ENCODE measurements around the gene NCOA7.

The NCOA7 gene

GRCh38 chr6:125829433-125829832 lies 38.7 kb downstream of the NCOA7 start:
- TF ChIP-seq EZH2 (IDR thresholded peaks at IDR 0.05) (no peak), POLR2AphosphoS5 (IDR thresholded peaks at IDR 0.05; ENCODE audit: borderline replicate concordance, low read depth, low read length) (no peak), FOXP2 (optimal IDR thresholded peaks at IDR 0.05; ENCODE audit: control extremely low read depth, extremely low read length, insufficient read depth) (no peak)
- H3K27ac ChIP-seq: no peak overlapping the region
- no peaks in the 10 kb centered on the region for H3K9me3 ChIP-seq (ENCODE audit: low read depth, low read length)
- no peak overlapping the region for H3K4me3 ChIP-seq
- no peak overlapping the region for H3K9ac ChIP-seq (ENCODE audit: insufficient read length)
- no peak for DNase-seq (ENCODE audit: low read depth, low spot score)
- H3K36me3 ChIP-seq (ENCODE audit: insufficient read depth, low read length): no peaks in the 10 kb centered on the region

GRCh38 chr6:125831659-125832058 lies 40.9 kb downstream of the NCOA7 start:
- Histone ChIP-seq H3K9ac (ENCODE audit: insufficient read length) (no peak overlapping the region), H3K4me3 (no peak overlapping the region), H3K36me3 (ENCODE audit: insufficient read depth, low read length) (no peaks in the 10 kb centered on the region), H3K27ac (no peak overlapping the region), H3K9me3 (ENCODE audit: low read depth, low read length) (no peaks in the 10 kb centered on the region)
- DNase-seq (ENCODE audit: low read depth, low spot score): no peak
- TF ChIP-seq FOXP2 (optimal IDR thresholded peaks at IDR 0.05; ENCODE audit: control extremely low read depth, extremely low read length, insufficient read depth) (no peak), EZH2 (IDR thresholded peaks at IDR 0.05) (no peak)

- DNase-seq (ENCODE audit: low read depth, low spot score): no peak
These were observed 41.8 kb downstream of the NCOA7 start for GRCh38 chr6:125832391-125833117.

GRCh38 chr6:125834348-125834747 lies 43.6 kb downstream of the NCOA7 start:
- Histone ChIP-seq H3K9me3 (ENCODE audit: low read depth, low read length) (no peaks in the 10 kb centered on the region), H3K9ac (ENCODE audit: insufficient read length) (no peak overlapping the region), H3K36me3 (ENCODE audit: insufficient read depth, low read length) (no peaks in the 10 kb centered on the region), H3K4me3 (no peak overlapping the region), H3K27ac (no peak overlapping the region)
- TF ChIP-seq EZH2 (IDR thresholded peaks at IDR 0.05) (no peak), POLR2AphosphoS5 (IDR thresholded peaks at IDR 0.05; ENCODE audit: borderline replicate concordance, low read depth, low read length) (no peak), FOXP2 (optimal IDR thresholded peaks at IDR 0.05; ENCODE audit: control extremely low read depth, extremely low read length, insufficient read depth) (no peak)
- DNase-seq (ENCODE audit: low read depth, low spot score): no peak

More at GRCh38 chr6:125832391-125833117, 41.8 kb downstream of the NCOA7 start:
- no peak overlapping the region for H3K9ac ChIP-seq (ENCODE audit: insufficient read length)
- no peak overlapping the region for H3K4me3 ChIP-seq
- no peaks in the 10 kb centered on the region for H3K36me3 ChIP-seq (ENCODE audit: insufficient read depth, low read length)
- H3K9me3 ChIP-seq (ENCODE audit: low read depth, low read length): no peaks in the 10 kb centered on the region
- TF ChIP-seq EZH2 (IDR thresholded peaks at IDR 0.05) (no peak), FOXP2 (optimal IDR thresholded peaks at IDR 0.05; ENCODE audit: control extremely low read depth, extremely low read length, insufficient read depth) (no peak), POLR2AphosphoS5 (IDR thresholded peaks at IDR 0.05; ENCODE audit: borderline replicate concordance, low read depth, low read length) (no peak)
- H3K27ac ChIP-seq: no peak overlapping the region

GRCh38 chr6:125835221-125835744 lies 44.5 kb downstream of the NCOA7 start:
- no peak overlapping the region for H3K4me3 ChIP-seq
- no peak overlapping the region for H3K9ac ChIP-seq (ENCODE audit: insufficient read length)
- H3K36me3 ChIP-seq (ENCODE audit: insufficient read depth, low read length): no peaks in the 10 kb centered on the region
- no peaks in the 10 kb centered on the region for H3K9me3 ChIP-seq (ENCODE audit: low read depth, low read length)
- DNase-seq (ENCODE audit: low read depth, low spot score): no peak
- no peak overlapping the region for H3K27ac ChIP-seq
- TF ChIP-seq POLR2AphosphoS5 (IDR thresholded peaks at IDR 0.05; ENCODE audit: borderline replicate concordance, low read depth, low read length) (no peak), FOXP2 (optimal IDR thresholded peaks at IDR 0.05; ENCODE audit: control extremely low read depth, extremely low read length, insufficient read depth) (no peak), EZH2 (IDR thresholded peaks at IDR 0.05) (no peak)

- DNase-seq (ENCODE audit: low read depth, low spot score): no peak
- no peak overlapping the region for H3K27ac ChIP-seq
- H3K36me3 ChIP-seq (ENCODE audit: insufficient read depth, low read length): no peaks in the 10 kb centered on the region
- H3K9me3 ChIP-seq (ENCODE audit: low read depth, low read length): no peaks in the 10 kb centered on the region
- TF ChIP-seq EZH2 (IDR thresholded peaks at IDR 0.05) (no peak), FOXP2 (optimal IDR thresholded peaks at IDR 0.05; ENCODE audit: control extremely low read depth, extremely low read length, insufficient read depth) (no peak), POLR2AphosphoS5 (IDR thresholded peaks at IDR 0.05; ENCODE audit: borderline replicate concordance, low read depth, low read length) (no peak)
- no peak overlapping the region for H3K4me3 ChIP-seq
- H3K9ac ChIP-seq (ENCODE audit: insufficient read length): no peak overlapping the region
These were observed 45.7 kb downstream of the NCOA7 start for GRCh38 chr6:125836466-125836865.

GRCh38 chr6:125839471-125839870 lies 48.7 kb downstream of the NCOA7 start:
- TF ChIP-seq POLR2AphosphoS5 (IDR thresholded peaks at IDR 0.05; ENCODE audit: borderline replicate concordance, low read depth, low read length): no peak
- TF ChIP-seq FOXP2 (optimal IDR thresholded peaks at IDR 0.05; ENCODE audit: control extremely low read depth, extremely low read length, insufficient read depth): no peak
- TF ChIP-seq EZH2 (IDR thresholded peaks at IDR 0.05): no peak
- DNase-seq (ENCODE audit: low read depth, low spot score): no peak
- no peaks in the 10 kb centered on the region for H3K9me3 ChIP-seq (ENCODE audit: low read depth, low read length)
- H3K27ac ChIP-seq: no peak overlapping the region
- H3K9ac ChIP-seq (ENCODE audit: insufficient read length): no peak overlapping the region
- no peaks in the 10 kb centered on the region for H3K36me3 ChIP-seq (ENCODE audit: insufficient read depth, low read length)
- no peak overlapping the region for H3K4me3 ChIP-seq

GRCh38 chr6:125839879-125840278 lies 49.1 kb downstream of the NCOA7 start:
- H3K27ac ChIP-seq: no peak overlapping the region
- DNase-seq (ENCODE audit: low read depth, low spot score): no peak
- H3K36me3 ChIP-seq (ENCODE audit: insufficient read depth, low read length): no peaks in the 10 kb centered on the region
- no peaks in the 10 kb centered on the region for H3K9me3 ChIP-seq (ENCODE audit: low read depth, low read length)
- no peak overlapping the region for H3K4me3 ChIP-seq
- no peak for TF ChIP-seq POLR2AphosphoS5 (IDR thresholded peaks at IDR 0.05; ENCODE audit: borderline replicate concordance, low read depth, low read length)
- TF ChIP-seq EZH2 (IDR thresholded peaks at IDR 0.05): no peak
- no peak for TF ChIP-seq FOXP2 (optimal IDR thresholded peaks at IDR 0.05; ENCODE audit: control extremely low read depth, extremely low read length, insufficient read depth)
- H3K9ac ChIP-seq (ENCODE audit: insufficient read length): no peak overlapping the region

Measured in SK-N-MC (cell line).